Glomerular visceral epithelial cell (primary cell): Measurements from ENCODE around the gene WNT3.

Source experiments
- DNase-seq: peaks from one replicate; pipeline ENCODE4 v3.0.0-alpha.2; 2016; ENCODE audit errors: extremely low spot score

WNT3 gene

DNA sequence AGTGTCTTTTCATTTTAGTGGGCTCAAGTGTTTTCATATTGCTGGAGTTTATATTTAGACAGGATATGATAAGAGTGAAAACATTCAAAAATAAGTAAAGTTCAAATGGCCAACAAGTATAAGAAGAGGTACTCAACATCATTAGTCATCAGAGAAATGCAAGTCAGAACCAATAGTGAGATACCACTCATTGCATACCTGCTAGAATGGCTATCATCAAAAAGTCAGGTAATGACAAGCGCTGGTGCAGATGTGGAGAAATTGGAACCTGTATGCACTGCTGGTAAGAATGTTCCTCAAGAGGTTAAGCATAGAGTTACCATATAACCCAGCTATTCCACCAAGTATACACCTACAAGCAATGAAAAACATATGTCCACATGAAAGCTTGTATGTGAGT, 87.8 kb downstream of the WNT3 start:
- no peak for DNase-seq

DNA sequence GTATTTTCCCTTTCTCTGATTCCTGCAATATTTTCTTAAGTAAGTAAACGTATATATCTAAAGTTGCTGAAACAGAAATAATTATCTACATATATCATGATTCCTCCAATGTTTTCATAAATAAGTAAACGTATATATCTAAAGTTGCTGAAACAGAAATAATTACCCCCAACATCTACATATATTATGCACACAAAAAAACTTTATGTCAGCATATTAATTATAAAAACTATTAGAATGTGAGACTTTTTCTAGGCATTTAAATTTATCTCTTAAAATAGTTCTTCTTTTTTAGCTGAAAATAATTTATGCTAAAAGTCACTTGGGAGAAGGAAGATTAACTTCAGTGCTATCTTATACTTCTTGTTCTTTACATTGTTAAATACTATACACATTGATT, 88.5 kb downstream of the WNT3 start:
- no peak for DNase-seq

DNA sequence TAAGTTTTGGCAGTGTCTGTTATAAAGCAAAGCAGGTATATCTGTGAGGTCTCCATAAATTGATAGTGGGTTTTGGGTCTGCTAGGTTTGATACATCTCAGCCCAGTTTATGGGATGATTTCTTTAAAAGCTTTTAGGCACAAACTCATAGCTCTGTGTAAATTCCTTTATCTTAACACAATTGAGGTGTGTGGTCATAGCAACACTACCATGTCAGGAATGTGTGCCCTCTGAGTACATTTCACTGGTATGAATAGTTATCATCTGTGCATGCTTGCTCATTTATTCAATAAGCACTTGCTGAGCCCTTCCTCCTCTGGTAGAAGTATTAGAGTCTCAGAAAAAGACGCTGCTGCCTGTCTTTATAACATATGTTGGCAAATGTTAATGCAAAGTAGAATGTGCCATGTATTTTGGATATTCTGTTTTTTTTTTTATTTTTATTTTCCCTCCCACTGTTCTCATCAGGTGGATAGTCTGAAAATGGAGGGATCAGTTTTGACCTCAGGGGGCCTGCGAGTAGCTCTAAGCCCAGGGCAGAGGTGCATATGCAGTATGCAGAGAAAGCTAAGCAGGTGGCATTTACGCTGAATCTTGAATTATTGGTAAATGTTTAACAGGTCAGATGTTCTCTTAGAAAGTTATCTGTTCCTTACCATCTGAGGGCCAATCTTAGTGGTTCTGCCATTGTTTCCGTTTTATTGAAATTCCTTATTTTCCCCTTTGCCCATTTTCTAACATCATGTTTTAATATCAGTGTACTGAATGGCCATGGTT, 90.7 kb downstream of the WNT3 start:
- peak; percentile 70 for DNase-seq

DNA sequence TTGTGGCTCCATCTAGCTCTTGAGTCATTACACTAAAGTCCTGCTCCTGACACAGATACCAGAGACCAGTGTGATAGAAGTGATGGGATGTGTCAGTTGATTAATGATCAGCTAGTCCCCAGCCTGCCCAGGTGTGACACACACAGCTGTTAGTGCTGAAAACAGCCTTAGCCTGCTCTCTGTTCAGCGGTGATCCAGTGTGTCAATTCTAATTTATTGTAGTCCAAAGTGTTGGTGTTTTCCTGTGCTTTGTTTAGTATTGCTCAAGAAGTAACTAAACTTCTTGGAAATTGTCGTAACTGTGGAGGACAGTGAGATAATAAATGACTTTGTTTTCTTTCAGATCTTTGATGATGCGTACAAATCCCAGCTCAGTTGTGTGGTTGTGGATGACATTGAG, 92.3 kb downstream of the WNT3 start:
- DNase-seq: peak; percentile 42

DNA sequence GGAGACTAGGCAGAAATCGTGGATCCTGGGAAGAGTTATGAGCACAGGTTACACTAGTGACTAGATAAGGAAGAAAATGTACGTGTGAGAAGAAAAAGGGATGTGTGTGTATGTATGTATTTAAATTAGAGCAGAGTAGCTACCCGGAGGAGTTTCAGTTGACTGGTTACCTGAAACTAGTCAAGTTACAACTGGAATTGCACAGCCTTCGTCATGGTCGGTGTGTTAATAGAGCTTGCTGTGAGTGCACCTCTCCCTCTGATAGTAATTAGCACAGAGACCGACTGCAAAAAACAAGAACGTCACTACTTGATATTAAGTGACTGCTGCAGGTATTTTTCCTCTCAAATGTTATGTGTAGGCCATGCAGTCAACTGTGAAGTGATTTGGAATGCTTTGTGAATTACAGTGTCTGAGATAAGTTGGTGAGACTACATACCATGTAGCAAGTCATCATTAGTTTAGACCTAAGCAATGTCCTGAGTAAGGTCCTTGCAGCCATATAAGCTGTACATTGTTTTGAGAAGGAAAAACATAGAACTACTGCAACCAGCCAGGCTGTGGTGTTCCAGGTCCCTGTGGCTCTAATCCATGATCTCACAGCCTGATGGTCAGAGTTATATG, 95.7 kb downstream of the WNT3 start:
- DNase-seq: peak; percentile 47

DNA sequence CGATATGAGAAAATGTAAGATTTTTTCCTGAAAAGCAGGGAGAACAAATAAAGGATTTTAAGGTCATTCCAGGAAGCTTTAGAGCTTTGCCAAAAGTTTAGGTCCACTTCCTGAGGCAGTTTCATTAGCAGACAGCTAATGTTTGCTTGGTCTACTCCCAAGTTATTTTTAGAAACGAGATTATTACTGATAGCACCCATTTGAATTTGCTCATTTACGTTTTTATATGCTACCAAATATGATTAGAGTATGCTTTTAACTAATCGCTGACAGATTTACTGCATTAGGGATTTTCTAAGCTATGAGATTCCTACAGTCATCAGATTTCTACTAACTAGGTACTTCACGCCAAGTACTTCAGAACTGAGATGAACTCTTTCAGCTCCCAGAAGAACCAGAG, 98.1 kb downstream of the WNT3 start:
- no peak for DNase-seq

DNA sequence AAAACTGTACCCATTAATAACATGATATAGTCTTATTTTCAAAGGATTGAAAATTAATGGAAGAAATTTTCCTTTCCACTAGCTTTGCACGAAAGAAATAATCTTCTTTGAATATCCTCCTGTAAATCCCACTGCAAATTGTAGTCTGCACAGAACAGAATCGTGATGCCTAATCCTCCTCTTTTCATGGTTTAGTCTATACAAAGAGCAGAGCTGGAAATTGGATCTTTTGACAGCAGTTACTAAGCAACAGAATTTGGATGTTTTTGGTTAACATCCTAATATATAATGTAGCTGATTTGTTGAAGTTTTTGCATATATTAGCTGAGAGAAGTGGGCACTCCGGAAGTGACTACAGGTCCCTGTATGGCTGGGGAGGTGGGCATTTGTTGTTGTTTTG, 98.6 kb downstream of the WNT3 start:
- DNase-seq: no peak

DNA sequence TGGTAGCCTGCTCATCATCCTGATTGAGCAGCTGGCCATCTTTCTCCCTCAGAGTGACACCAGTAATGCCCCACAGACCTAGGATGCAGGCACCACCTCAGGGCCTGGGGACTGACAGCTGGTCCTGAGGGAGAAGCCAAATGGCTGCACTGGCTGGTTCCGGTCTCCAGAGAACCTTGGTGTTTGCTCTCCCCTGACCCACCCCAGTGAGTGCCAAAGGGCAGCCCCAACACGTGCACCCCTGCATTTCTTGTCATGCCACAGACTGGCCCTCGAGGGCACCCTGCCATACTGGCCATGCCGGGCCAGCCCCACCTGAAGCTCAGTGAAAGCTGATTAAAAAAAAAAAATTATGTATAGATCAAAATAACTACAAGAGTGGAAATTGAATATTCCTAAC, 100.5 kb downstream of the WNT3 start:
- no peak for DNase-seq
